Subcutaneous adipose tissue (tissue), 4 donors: ENCODE measurements around the gene MKRN2. TPM values are rescaled to one million over a fixed set of nuclear protein-coding genes. Genes with fewer than 3 reads are reported as not detected.

ENCODE experiments used
- small RNA-seq: library from RNA; depleted of rRNA; stranded (forward); fragments of <200 nt; gene quantifications from one replicate; pipeline ENCODE3, GENCODE V24; 2016
- total RNA-seq, 4 donors: library from RNA; depleted of rRNA; stranded (reverse); fragments of >200 nt; gene quantifications; one replicate each; pipeline ENCODE4 v1.1.0, GENCODE V29; 2016
- TF ChIP-seq, protein P1 (sequence below): fragments of 450-650 bp; IDR thresholded peaks from one replicate; pipeline ENCODE4 v1.5.1; 2016; ENCODE audit warnings: low read depth, mild to moderate bottlenecking, control low read depth, antibody characterized with exemption, moderate library complexity

The MKRN2 gene
- total RNA-seq, 4 donors from 2014 or later = 28.4 to 38.2 (median 31.1) TPM

DNA sequence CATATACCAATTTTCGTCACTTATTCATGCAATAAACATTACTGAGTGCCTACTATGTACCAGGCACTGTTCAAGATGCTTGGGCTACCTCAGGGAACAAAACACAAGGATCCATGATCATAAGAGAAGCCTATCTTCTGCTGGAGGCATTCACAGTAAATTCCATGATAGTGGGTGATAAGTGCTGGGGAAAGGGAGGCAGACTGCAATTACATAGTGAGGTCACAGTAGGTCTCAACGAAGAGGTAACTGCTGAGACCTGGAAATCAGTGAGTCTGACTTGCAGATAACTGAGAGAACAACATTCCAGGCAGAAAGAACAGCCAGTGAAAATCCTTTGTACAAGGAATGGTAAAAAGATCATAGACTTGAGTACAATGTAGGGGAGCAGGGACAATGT is 73.4 kb downstream of the MKRN2 start:
- TF ChIP-seq, protein P1, sequence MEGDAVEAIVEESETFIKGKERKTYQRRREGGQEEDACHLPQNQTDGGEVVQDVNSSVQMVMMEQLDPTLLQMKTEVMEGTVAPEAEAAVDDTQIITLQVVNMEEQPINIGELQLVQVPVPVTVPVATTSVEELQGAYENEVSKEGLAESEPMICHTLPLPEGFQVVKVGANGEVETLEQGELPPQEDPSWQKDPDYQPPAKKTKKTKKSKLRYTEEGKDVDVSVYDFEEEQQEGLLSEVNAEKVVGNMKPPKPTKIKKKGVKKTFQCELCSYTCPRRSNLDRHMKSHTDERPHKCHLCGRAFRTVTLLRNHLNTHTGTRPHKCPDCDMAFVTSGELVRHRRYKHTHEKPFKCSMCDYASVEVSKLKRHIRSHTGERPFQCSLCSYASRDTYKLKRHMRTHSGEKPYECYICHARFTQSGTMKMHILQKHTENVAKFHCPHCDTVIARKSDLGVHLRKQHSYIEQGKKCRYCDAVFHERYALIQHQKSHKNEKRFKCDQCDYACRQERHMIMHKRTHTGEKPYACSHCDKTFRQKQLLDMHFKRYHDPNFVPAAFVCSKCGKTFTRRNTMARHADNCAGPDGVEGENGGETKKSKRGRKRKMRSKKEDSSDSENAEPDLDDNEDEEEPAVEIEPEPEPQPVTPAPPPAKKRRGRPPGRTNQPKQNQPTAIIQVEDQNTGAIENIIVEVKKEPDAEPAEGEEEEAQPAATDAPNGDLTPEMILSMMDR = no peak

DNA sequence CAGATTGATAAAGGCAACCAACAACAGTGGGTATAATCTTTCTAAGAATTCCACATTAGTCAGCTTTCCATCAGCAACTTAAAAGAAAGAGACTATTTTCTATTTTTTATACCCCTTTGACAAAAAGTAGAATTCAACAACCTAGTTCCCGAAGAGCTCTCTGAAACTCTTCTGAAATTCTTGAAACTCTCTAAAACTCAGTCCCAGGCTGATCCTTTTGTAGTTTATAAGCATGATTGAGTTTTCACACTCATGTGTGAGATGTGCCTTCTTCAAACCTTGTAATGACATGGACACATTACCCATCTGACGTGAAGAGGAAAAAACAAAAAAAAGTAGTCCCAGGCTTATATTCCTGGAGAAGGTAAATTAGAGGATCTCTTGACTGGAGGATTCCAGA is 75.6 kb downstream of the MKRN2 start:
- TF ChIP-seq, protein P1 = no peak

DNA sequence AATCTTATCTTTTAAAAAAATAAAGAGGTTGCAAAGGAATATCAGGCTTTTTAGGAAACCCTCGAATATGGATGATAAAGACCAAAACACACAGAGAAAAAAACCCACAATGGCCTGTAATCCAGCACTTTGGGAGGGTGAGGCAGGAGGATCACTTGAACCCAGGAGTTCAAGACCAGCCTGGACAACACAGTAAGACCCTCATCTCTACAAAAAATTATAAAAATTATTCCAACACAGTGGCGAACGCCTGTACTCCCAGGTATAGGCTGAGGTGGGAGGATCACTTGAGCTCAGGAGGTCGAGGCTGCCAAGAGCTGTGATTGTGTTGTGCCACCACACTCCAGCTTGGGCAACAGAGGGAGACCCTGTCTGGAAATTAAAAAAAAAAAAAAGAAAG is 76.2 kb downstream of the MKRN2 start:
- TF ChIP-seq, protein P1 = no peak

Small RNA genes lying within 50 kb of the gene (small RNA-seq; reads per million reads assigned to genes)
- gene RF00017 = not detected
- not detected for gene RNA5SP123
- not detected for gene RNU6-377P

Other genes starting within 250 kb of the MKRN2 start
- gene TSEN2, start 72.6 kb upstream of the MKRN2 start, total RNA-seq = 10 to 100 TPM; 11.4 to 26.0 (median 15.1) TPM
- gene MKRN2OS, start 11.6 kb upstream of the MKRN2 start, total RNA-seq = not detected
- 100 to 1,000 TPM in 1 of 4 donors, 10 to 100 TPM in 3; 81.1 to 104 (median 91.9) TPM for gene RAF1, start 107.0 kb downstream of the MKRN2 start, total RNA-seq
- gene TMEM40, start 202.2 kb downstream of the MKRN2 start, total RNA-seq = not detected
- 1 to 10 TPM; 1.3 to 2.2 (median 1.5) TPM for gene CAND2, start 239.6 kb downstream of the MKRN2 start, total RNA-seq